HFF-Myc (cell line): ENCODE results near the gene ACP1.
A peak's percentile ranks its signal among the peaks of the same experiment; 100 is the strongest.

ENCODE experiments used
- DNase-seq: peaks from one replicate; pipeline ENCODE4 v3.0.0-alpha.2; 2011; ENCODE audit warnings: low read depth; ENCODE audit errors: extremely low read depth
- H3K4me3 ChIP-seq: replicated peaks from 2 replicates; pipeline ENCODE4 v1.5.1; 2011; ENCODE audit warnings: low read depth, mild to moderate bottlenecking, control low read depth, low read length
- CTCF ChIP-seq: IDR thresholded peaks from 2 replicates; pipeline ENCODE4 v1.5.1; 2012; ENCODE audit warnings: mild to moderate bottlenecking, low read depth, low read length, control low read depth; ENCODE audit errors: missing control alignments

ACP1 gene

DNA sequence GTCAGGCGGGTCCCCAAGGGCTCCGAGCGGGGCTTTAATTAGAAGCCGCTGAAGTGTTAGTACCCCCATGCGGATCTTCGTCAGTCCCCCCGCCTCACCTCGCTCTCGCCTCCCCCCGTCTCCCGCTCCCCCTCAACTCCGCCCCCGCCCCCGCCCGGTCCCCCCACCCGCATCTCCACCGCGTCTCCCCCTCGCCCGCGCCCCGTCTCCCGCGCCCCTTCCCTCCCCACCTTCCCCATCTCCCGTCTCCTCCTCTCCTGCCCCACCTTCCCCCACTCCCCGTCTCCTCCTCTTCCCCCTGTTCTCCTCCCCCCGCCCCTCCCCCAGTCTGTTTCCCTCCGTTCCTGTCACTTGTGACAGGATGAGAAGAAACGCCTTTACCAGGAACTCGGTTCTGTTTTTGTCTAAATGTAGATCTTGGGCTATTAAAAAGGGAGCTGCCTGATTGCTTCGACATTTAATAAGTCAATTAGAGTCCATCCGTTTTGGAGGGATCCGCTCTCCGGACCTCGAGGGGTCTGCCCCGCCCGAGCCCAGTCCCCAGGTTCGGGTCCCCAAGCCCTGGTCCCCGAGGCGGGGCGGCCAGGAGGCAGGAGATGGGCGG, 24.1 kb downstream of the ACP1 start:
- DNase-seq: no peak
- H3K4me3 ChIP-seq: 0 out of 2 replicates have a peak overlapping the region, but pooled peaks have one; percentile 36

GRCh38 chr2:289362-290089, 24.8 kb downstream of the ACP1 start:
- TF ChIP-seq CTCF: no peak
- no peak for DNase-seq
- H3K4me3 ChIP-seq: peak overlapping the region; percentile 36

More for the DNA sequence above, 24.1 kb downstream of the ACP1 start:
- no peak for TF ChIP-seq CTCF

GRCh38 chr2:290090-290722, 25.5 kb downstream of the ACP1 start:
- peak; percentile 21 for DNase-seq
- peak; percentile 85 for TF ChIP-seq CTCF

GRCh38 chr2:295090-295489, 30.3 kb downstream of the ACP1 start:
- DNase-seq: no peak
- no peak overlapping the region for H3K4me3 ChIP-seq
- TF ChIP-seq CTCF: no peak

More at GRCh38 chr2:290090-290722, 25.5 kb downstream of the ACP1 start:
- H3K4me3 ChIP-seq: peak overlapping the region; percentile 36

DNA sequence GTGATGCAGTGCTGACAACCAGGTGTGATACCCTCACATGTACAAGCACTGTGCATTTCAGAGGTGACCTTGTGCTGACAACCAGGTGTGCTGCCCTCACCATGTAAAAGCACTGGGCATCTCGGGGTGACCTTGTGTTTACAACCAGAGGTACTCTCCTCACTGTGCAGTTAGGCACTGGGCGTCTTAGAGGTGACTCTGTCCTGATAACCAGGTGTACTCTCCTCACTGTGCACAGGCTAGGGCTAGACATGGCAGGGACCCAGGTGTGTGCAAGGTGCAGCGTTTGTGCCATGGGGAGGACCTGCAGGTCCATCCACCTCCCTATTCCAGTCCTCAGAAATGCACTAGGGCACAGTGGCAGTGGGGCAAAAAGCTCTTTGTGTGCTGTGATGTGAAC, 31.6 kb downstream of the ACP1 start:
- no peak for TF ChIP-seq CTCF
- no peak for DNase-seq

DNA sequence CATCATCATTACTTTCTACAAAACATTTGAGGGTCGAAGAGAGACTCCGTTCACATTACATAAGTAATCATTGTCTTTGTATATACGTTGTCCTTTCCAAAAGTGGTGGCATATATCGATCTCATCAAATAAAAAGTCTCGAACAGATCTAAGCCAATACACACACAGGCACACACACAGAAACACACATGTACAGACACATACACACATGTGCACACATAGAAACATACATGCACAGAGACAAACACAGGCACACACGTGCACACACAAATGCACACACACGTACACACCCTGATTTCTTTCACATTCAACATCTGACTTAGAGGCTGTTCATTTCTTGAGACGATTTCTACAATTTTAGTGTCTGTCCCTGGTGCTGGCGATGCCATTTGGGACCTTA, 40.6 kb downstream of the ACP1 start:
- no peak for TF ChIP-seq CTCF
- no peak for DNase-seq
- no peak overlapping the region for H3K4me3 ChIP-seq

More for the DNA sequence above, 31.6 kb downstream of the ACP1 start:
- no peak overlapping the region for H3K4me3 ChIP-seq
